Gastroesophageal sphincter (tissue), 3 donors: ENCODE measurements around the gene DOK5.

Experiments used
- CTCF ChIP-seq, 4 experiments: fragments of 200-600 bp in 2 of 4; fragments of 450-650 bp in 2 of 4; sonication (generic) in 1 of 4; IDR thresholded peaks; one replicate each; pipeline ENCODE4 v1.5.1; 2017 to 2019; ENCODE audit warnings: antibody characterized with exemption in 4 of 4, mild to moderate bottlenecking in 2 of 4, moderate library complexity in 2 of 4
- EP300 ChIP-seq: sonication (generic); formaldehyde crosslinking; IDR thresholded peaks from one replicate; pipeline ENCODE4 v1.6.1; 2017; ENCODE audit warnings: antibody characterized with exemption, mild to moderate bottlenecking
- POLR2A ChIP-seq, 2 donors: fragments of 450-650 bp; IDR thresholded peaks; one replicate each; pipeline ENCODE4 v1.6.1; 2017; ENCODE audit warnings: antibody characterized with exemption in 2 of 2, mild to moderate bottlenecking in 2 of 2, moderate library complexity in 1 of 2
- POLR2AphosphoS5 ChIP-seq: sonication (generic); formaldehyde crosslinking; IDR thresholded peaks from one replicate; pipeline ENCODE4 v1.6.1; 2017; ENCODE audit warnings: antibody characterized with exemption

- TF ChIP-seq POLR2AphosphoS5 (no peak), CTCF (IDR thresholded peaks at IDR 0.05) (no peak), POLR2A (IDR thresholded peaks at IDR 0.05) (no peak), EP300 (no peak)
Measured at GRCh38 chr20:54618412-54618811, 143.0 kb downstream of the DOK5 start.
